ENCODE results near the gene APBA2. TPM values are rescaled to one million over a fixed set of nuclear protein-coding genes. Genes with fewer than 3 reads are reported as not detected.

The APBA2 gene
- total and polyA plus RNA-seq, 8 donors, result 0.45 to 13.3 (median 2.0) TPM; not detected in 1

DNA sequence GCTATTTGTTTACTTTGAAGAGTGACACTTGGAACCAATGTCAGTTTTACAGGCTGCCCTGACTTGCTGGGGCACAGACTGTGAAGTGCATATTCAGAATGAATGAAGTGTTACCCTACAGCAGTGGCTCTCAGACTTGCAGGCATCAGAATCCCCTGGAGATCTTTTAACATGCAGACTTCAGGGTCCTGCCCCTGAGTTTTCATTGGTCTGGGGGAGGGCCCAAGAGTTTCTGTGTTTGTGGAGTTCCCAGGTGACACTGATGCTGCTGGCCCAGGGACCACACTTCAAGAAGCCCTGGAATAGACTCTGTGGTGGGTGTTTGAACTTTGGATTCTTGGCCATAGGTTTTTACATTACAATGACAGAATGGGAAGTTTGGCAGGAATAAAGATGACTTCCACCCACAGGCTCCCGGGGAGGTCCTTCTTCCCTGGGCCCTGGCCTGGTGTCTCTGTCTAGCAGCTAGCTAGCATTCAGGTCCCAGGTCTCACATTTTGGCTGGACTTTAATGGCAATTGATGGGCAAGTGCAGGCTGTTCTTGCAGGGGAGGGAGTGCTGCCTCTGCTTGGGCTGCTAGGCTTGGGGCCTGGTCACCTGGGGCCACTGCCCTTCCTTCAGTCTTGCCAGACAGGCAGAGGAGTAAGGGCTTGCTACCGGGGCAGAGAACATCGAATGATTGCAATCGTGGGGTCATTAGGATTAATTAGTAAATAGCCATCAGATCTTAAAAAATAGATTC, 149.0 kb downstream of the APBA2 start:
- no peaks in the 10 kb centered on the region for H3K36me3 ChIP-seq
- H3K27ac ChIP-seq, result no peak overlapping the region
- WGBS, 5 donors, result 55 to 88% (median 73%) methylated on average over 4 of the region's 4 CpGs
- DNase-seq, result no peak
- H3K4me1 ChIP-seq, result no peaks in the 10 kb centered on the region
- peaks cover 0 to 8% (median 3%) of the 10 kb centered on the region in 4 donors for H3K9me3 ChIP-seq
- no peak overlapping the region for H3K4me3 ChIP-seq
- no peaks in the 10 kb centered on the region for H3K27me3 ChIP-seq
- TF ChIP-seq, protein P1, sequence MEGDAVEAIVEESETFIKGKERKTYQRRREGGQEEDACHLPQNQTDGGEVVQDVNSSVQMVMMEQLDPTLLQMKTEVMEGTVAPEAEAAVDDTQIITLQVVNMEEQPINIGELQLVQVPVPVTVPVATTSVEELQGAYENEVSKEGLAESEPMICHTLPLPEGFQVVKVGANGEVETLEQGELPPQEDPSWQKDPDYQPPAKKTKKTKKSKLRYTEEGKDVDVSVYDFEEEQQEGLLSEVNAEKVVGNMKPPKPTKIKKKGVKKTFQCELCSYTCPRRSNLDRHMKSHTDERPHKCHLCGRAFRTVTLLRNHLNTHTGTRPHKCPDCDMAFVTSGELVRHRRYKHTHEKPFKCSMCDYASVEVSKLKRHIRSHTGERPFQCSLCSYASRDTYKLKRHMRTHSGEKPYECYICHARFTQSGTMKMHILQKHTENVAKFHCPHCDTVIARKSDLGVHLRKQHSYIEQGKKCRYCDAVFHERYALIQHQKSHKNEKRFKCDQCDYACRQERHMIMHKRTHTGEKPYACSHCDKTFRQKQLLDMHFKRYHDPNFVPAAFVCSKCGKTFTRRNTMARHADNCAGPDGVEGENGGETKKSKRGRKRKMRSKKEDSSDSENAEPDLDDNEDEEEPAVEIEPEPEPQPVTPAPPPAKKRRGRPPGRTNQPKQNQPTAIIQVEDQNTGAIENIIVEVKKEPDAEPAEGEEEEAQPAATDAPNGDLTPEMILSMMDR (IDR thresholded peaks at IDR 0.05), result no peak
- no peak for TF ChIP-seq EP300 (IDR thresholded peaks at IDR 0.05)
- TF ChIP-seq POLR2AphosphoS5 (IDR thresholded peaks at IDR 0.05), result no peak
- no peak for TF ChIP-seq POLR2A (IDR thresholded peaks at IDR 0.05)
- intact Hi-C loops (cut with DNase I; ENCODE audit: low total_unique reads), result no loop called here

DNA sequence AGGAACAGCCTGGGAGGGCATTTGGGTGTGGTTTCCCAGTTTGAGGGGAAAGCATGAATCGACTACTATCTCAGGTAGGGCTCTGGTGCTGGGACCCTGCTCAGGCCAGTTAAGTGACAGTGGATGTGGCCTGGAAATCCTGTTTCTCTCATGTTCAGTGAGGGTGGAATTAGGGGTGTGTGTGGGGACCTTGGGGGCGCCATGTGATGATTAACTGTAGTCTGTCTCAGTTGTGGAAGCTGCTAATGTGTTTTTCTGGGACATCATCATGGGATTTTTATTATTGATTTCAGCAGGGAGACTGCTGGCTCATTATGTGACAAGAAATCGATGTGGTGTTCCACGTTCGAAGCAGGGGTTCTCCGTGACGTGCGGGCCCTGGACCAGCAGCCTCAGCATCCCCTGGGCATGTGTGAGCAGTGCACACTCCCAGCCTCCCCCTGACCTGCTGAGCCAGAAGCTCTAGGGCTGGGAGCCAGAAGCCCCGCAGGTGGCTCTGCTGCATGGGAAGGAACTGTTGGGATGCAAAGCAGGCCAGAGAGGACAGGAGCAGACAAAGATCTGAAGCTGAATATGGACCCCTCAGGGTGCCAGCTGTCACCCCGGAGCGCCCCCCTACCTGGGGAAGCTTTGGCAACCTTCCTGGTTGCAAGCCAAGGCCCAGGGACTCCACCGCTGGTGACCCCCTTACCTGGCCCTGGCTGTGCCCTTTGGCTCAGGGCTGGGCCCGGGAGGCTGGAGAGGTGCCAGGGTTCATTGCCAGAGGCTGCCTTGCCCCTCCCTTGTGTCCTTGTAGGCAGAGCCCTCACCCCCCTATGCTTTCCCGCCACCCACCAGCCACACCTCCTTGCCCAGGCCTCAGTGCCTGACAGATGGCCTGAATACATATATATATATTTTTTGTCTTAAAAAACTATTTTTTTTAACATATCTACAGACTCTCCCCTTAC, 149.8 kb downstream of the APBA2 start:
- Histone ChIP-seq H3K27me3 (no peaks in the 10 kb centered on the region), H3K27ac (no peak overlapping the region), H3K4me3 (no peak overlapping the region), H3K4me1 (no peaks in the 10 kb centered on the region), H3K36me3 (no peaks in the 10 kb centered on the region), H3K9me3 (peaks cover 0 to 8% (median 2%) of the 10 kb centered on the region in 4 donors)
- 73 to 85% (median 77%) methylated on average over 11 to 14 of the region's 14 CpGs for WGBS, 5 donors
- TF ChIP-seq EP300 (IDR thresholded peaks at IDR 0.05), result no peak
- TF ChIP-seq, protein P1 (IDR thresholded peaks at IDR 0.05), result no peak
- no peak for TF ChIP-seq POLR2A (IDR thresholded peaks at IDR 0.05)
- intact Hi-C loops (cut with DNase I; ENCODE audit: low total_unique reads), result no loop called here
- DNase-seq, result no peak

DNA sequence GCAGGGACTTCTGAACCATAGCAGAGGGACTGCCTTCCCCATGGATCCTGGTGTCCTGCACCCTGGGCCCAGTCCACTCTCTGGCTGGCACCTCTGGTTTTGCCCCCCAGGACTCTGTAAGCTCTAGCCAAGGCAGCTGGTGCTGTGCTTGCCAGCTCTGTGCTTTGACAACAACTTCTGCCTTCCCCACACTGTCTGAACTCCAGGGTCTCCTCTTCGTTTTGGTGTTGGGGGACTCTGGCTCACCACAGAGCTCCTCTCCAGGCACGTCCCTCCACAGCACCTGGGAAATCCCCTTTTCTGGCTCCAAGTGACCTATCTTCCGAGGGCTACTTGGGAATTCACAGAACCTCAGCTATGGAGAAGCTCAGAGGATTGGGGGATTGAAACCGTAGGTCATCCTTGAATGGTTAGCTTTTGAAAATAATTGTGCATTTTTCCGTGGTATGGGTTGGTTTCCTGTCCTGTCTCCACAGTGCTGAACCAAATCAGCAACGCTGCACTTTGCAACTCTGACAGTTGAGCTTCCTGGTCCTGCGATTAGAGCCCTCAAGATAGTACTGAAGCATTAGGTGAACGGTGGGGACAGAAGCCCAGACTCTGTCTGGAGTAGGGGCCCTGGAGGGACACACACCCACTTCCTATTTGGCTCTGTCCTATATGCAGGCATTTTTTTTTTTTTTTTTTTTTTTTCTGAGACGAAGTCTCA, 152.4 kb downstream of the APBA2 start:
- DNase-seq, result no peak
- H3K9me3 ChIP-seq, result peaks cover 0 to 8% (median 2%) of the 10 kb centered on the region in 4 donors
- H3K27me3 ChIP-seq, result no peaks in the 10 kb centered on the region
- no peaks in the 10 kb centered on the region for H3K36me3 ChIP-seq
- intact Hi-C loops (cut with DNase I; ENCODE audit: low total_unique reads), result no loop called here
- no peak overlapping the region for H3K27ac ChIP-seq
- TF ChIP-seq EP300 (IDR thresholded peaks at IDR 0.05), result no peak
- no peaks in the 10 kb centered on the region for H3K4me1 ChIP-seq
- no peak overlapping the region for H3K4me3 ChIP-seq
- WGBS, 5 donors, result 64 to 75% (median 69%) methylated on average over 9 of the region's 9 CpGs

DNA sequence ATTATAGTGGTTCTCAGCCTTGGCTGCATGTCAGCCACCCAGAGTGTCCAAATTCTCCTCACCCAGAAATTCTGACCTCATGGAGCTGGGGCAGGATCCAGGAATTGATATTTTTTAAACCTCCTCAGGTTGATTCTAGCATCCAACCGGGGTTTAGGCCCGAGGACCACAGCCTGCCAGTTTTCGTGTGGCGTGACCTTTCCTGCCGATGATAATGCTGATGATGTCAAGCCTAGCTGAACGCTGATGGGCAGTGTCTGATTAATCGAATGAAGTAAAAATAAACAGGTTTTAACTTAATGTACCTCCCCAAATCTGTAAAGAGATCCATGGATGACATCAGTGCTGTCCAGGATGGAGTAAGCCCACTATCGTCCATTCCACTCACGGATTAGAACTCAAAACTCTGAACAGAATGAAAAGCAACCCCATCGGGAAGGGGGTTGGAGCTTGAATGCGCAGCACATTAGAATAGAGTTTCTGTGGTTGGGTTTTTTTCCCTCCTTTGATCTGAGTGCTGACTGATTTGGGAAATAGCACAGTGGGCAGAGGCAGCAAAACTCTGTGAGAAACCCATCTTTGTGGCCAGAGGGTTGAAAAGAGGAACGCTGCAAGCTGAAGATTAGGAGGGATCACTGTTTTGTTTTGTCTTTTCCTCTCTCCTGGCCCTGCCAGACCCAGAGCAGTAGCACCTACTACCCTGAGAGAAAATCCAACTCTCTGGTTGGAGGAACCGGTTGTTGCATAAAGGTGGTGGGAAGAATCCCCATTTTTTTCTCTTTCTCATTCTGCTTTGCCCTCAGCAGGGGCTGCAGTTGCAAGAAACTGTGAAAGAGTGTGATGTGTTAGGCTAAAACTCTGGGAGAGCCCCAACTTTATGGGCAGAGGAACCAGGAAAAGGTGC, 153.9 kb downstream of the APBA2 start:
- no peaks in the 10 kb centered on the region for H3K4me1 ChIP-seq
- H3K27ac ChIP-seq, result no peak overlapping the region
- WGBS, 5 donors, result 66 to 77% (median 69%) methylated on average over 13 of the region's 13 CpGs
- peaks cover 0 to 8% (median 2%) of the 10 kb centered on the region in 4 donors for H3K9me3 ChIP-seq
- H3K36me3 ChIP-seq, result no peaks in the 10 kb centered on the region
- H3K27me3 ChIP-seq, result no peaks in the 10 kb centered on the region
- no peak for DNase-seq
- no peak for TF ChIP-seq EP300 (IDR thresholded peaks at IDR 0.05)
- TF ChIP-seq POLR2A (IDR thresholded peaks at IDR 0.05), result no peak
- TF ChIP-seq POLR2AphosphoS5 (IDR thresholded peaks at IDR 0.05), result no peak
- TF ChIP-seq, protein P1 (IDR thresholded peaks at IDR 0.05), result no peak
- intact Hi-C loops (cut with DNase I; ENCODE audit: low total_unique reads), result no loop called here
- no peak overlapping the region for H3K4me3 ChIP-seq

Measured in stomach (tissue), 9 donors.